Common myeloid progenitor, CD34-positive (primary cell): ENCODE measurements around the gene TMPRSS13.

ENCODE experiments used
- CTCF ChIA-PET: fragments of 350-600 bp; sonication (Branson Sonifier 250); formaldehyde crosslinking; loops from one replicate; lab custom pipeline; 2021; ENCODE audit warnings: antibody characterized with exemption; lab: Charles Lee
- POLR2A ChIA-PET: fragments of 350-600 bp; sonication (Branson Sonifier 250); formaldehyde crosslinking; loops from one replicate; lab custom pipeline; 2021; ENCODE audit warnings: antibody characterized with exemption; lab: Charles Lee
- DNase-seq, 3 donors: peaks; one replicate each; pipeline versions ENCODE4 v3.0.0 to v3.0.0-alpha.2; 2013
- H3K27ac ChIP-seq, 2 experiments: 1 replicate in 1 of 2; 2 replicates in 1 of 2; pipeline ENCODE4 v1.7.0; 2013; ENCODE audit warnings: inconsistent platforms in 2 of 2, low read length in 2 of 2, mild to moderate bottlenecking in 2 of 2, low read depth in 1 of 2, moderate library complexity in 1 of 2; ENCODE audit not compliant: severe bottlenecking in 2 of 2, insufficient read depth in 1 of 2, poor library complexity in 1 of 2
- H3K27me3 ChIP-seq, 5 experiments: replicated peaks in 2 of 5; 1 replicate in 3 of 5; 2 replicates in 2 of 5; pipeline versions ENCODE4 v1.6.1 to v1.7.0; 2013; ENCODE audit warnings: low read length in 4 of 5, mild to moderate bottlenecking in 2 of 5, moderate library complexity in 2 of 5, inconsistent platforms in 1 of 5; ENCODE audit not compliant: insufficient read depth in 5 of 5, control insufficient read depth in 4 of 5
- H3K36me3 ChIP-seq, 4 experiments: 1 replicate in 2 of 4; 2 replicates in 2 of 4; pipeline versions ENCODE4 v1.6.1 to v1.7.0; 2013; ENCODE audit warnings: low read length in 3 of 4, control low read depth in 1 of 4, mild to moderate bottlenecking in 1 of 4; ENCODE audit not compliant: control insufficient read depth in 4 of 4, insufficient read depth in 4 of 4
- H3K4me1 ChIP-seq, 4 experiments: 1 replicate in 3 of 4; 2 replicates in 1 of 4; pipeline versions ENCODE4 v1.6.1 to v1.7.1; 2013; ENCODE audit warnings: low read length in 3 of 4, mild to moderate bottlenecking in 3 of 4, control low read depth in 1 of 4, inconsistent platforms in 1 of 4, moderate library complexity in 1 of 4; ENCODE audit not compliant: control insufficient read depth in 4 of 4, insufficient read depth in 4 of 4; ENCODE audit errors: control extremely low read depth in 1 of 4
- H3K4me3 ChIP-seq, 7 experiments: 1 replicate in 4 of 7; 2 replicates in 3 of 7; pipeline versions ENCODE4 v1.5.1 to v1.7.0; 2013; ENCODE audit warnings: mild to moderate bottlenecking in 7 of 7, low read length in 6 of 7, moderate library complexity in 6 of 7, inconsistent platforms in 2 of 7, low read depth in 2 of 7, control low read depth in 1 of 7; ENCODE audit not compliant: insufficient read depth in 4 of 7, control insufficient read depth in 1 of 7; ENCODE audit errors: extremely low read depth in 1 of 7
- H3K9me3 ChIP-seq, 5 experiments: 1 replicate in 4 of 5; 2 replicates in 1 of 5; pipeline versions ENCODE4 v1.6.1 to v1.7.1; 2013; ENCODE audit warnings: low read length in 4 of 5, mild to moderate bottlenecking in 2 of 5, inconsistent platforms in 1 of 5, low read depth in 1 of 5, moderate library complexity in 1 of 5; ENCODE audit not compliant: control insufficient read depth in 4 of 5, insufficient read depth in 2 of 5; ENCODE audit errors: control extremely low read depth in 1 of 5
- WGBS: methylation state at CpG from one replicate; pipeline ENCODE4 v1.1.5; 2013; ENCODE audit not compliant: insufficient coverage; 5-methylcytosine and 5-hydroxymethylcytosine counted together

Gene TMPRSS13

DNA sequence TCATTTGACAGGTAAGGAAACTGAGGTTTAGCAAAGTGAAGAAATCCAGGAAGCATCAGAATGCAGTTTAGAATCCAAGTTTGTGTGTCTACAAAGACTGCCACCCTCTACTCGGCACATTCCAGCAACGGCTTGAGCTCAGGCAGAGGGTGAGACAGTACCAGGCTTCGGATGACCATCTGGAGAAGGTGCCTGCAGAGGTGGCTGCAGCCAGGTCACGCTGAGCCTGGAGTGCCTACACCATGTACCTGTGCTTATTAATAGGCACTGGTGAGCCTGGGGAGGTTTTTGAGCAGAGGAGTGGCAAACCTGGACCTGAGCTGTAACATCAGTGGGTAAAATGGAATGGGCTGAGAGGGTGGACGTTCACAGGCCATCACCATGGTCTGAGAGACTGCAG is 57.4 kb downstream of the TMPRSS13 start:
- Histone ChIP-seq H3K4me3 (no peak overlapping the region), H3K4me1 (peaks cover 8 to 47% (median 43%) of the 10 kb centered on the region in 4 experiments), H3K27ac (no peak overlapping the region), H3K27me3 (peaks cover 0 to 18% (median 5%) of the 10 kb centered on the region in 5 experiments), H3K9me3 (no peaks in the 10 kb centered on the region), H3K36me3 (no peaks in the 10 kb centered on the region)
- ChIA-PET POLR2A (no interaction called here), CTCF (interaction anchor here (1.3 to 2.5 kb wide), 2 partner anchors 26 to 32 kb away, joined by 3 to 7 read pairs; no protein-coding TSS in a partner anchor)
- no peak for DNase-seq
- 96% methylated on average over 5 of the region's 5 CpGs for WGBS

DNA sequence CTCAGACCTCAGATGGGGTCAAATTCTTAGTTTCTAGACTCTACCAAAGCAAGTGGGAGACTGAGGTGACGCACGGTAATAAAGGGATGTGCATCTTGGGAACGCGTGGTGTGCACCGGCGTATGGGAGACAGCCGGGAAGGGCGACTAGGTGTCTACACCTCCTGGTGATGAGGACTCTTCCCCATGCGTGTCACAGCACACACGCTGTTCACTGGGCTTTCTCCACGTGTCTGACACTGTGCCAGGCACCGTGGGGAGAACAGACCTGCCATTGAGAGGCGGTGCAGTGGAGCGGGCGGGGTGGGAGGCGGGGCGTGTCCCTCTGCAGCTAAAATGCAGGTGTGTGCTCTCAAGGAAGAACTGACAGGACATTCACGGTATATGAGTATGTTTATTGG is 58.0 kb downstream of the TMPRSS13 start:
- Histone ChIP-seq H3K27ac (no peak overlapping the region), H3K4me1 (peaks cover 8 to 42% (median 38%) of the 10 kb centered on the region in 4 experiments), H3K27me3 (peaks cover 0 to 12% (median 3%) of the 10 kb centered on the region in 5 experiments), H3K4me3 (no peak overlapping the region), H3K36me3 (no peaks in the 10 kb centered on the region), H3K9me3 (no peaks in the 10 kb centered on the region)
- ChIA-PET POLR2A (interaction anchor here (0.6 to 1.1 kb wide), 3 partner anchors 47 to 1207 kb away, joined by 3 to 5 read pairs (median 4); partner anchors contain the start of gene FXYD2), CTCF (interaction anchor here (1.3 kb wide), 1 partner anchor 25 kb away, joined by 3 read pairs; no protein-coding TSS in a partner anchor)
- WGBS = 97% methylated on average over 13 of the region's 18 CpGs
- DNase-seq = no peak

DNA sequence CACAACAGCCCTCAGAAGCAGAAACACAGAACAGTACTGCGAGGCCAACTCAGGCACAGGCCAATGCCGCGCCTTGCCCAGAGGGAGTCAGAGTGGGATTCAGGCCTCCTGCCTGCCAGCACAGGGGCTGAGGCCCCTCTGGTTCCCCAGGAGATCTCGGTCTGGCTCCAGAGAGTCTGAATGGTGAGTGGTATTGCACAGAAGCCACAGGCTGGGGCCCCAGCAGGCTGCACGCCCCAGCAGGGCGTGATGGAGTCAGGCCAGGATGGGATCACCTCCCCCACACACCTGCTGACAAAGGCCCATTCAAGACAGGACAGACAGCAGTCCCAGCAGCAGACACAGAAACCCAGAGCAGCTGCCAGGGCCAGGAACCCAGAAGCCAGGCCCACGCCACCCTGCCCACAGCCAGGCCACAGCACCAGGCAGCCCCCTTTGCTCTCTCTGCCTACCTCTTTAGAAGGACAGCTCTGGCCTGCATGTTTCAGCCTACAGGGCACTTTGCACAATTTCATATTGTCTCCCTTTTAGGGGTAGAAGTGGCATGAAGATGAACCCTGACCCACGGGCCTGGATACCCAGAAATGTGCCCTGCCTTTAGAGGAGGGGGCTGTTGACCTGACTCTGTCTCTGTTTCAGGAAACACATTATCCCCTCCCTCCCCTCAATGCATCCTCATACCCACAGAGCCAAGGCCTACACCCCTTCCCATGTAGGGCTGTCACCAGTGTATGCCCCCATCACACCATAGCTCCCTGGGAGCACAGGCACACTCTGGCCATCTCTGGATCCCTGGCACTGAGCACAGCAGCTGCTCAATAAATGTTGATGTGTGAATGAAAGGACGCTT is 58.9 kb downstream of the TMPRSS13 start:
- peaks cover 0 to 4% (median 0%) of the 10 kb centered on the region in 5 experiments for H3K27me3 ChIP-seq
- H3K27ac ChIP-seq = no peak overlapping the region
- no peak overlapping the region for H3K4me3 ChIP-seq
- DNase-seq = no peak
- 89% methylated on average over 7 of the region's 9 CpGs for WGBS
- H3K4me1 ChIP-seq = peaks cover 8 to 34% (median 29%) of the 10 kb centered on the region in 4 experiments
- no peaks in the 10 kb centered on the region for H3K36me3 ChIP-seq
- no peaks in the 10 kb centered on the region for H3K9me3 ChIP-seq
- CTCF ChIA-PET = interaction anchor here (1.3 kb wide), 1 partner anchor 24 kb away, joined by 3 read pairs; no protein-coding TSS in a partner anchor
- POLR2A ChIA-PET = interaction anchor here (0.6 to 1.1 kb wide), 3 partner anchors 46 to 1208 kb away, joined by 3 to 5 read pairs (median 4); partner anchors contain the start of gene FXYD2

DNA sequence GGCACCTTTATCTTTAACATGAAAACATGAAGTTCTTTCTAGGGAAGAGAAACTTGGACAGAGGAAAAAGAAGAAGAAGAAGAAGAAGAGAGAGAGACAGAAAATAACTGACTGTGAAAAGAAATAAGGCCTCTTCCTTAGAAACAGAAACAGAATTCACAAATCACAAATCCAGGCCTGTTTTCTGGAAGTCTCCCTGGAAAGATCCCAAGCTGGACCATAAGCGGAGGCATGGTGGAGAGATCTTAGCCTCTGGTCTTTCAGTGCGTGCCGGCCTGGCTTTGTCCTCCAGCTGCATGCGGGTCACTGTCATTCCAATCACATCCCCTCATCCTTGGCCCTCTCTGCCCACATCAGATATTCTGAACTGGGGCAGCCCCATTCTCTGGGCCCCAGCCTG is 59.6 kb downstream of the TMPRSS13 start:
- ChIA-PET POLR2A (no interaction called here), CTCF (no interaction called here)
- Histone ChIP-seq H3K4me3 (no peak overlapping the region), H3K4me1 (peaks cover 8 to 30% (median 23%) of the 10 kb centered on the region in 4 experiments), H3K27me3 (no peaks in the 10 kb centered on the region), H3K9me3 (no peaks in the 10 kb centered on the region), H3K36me3 (no peaks in the 10 kb centered on the region), H3K27ac (no peak overlapping the region)
- no peak for DNase-seq
- WGBS = 90% methylated on average over 2 of the region's 4 CpGs

DNA sequence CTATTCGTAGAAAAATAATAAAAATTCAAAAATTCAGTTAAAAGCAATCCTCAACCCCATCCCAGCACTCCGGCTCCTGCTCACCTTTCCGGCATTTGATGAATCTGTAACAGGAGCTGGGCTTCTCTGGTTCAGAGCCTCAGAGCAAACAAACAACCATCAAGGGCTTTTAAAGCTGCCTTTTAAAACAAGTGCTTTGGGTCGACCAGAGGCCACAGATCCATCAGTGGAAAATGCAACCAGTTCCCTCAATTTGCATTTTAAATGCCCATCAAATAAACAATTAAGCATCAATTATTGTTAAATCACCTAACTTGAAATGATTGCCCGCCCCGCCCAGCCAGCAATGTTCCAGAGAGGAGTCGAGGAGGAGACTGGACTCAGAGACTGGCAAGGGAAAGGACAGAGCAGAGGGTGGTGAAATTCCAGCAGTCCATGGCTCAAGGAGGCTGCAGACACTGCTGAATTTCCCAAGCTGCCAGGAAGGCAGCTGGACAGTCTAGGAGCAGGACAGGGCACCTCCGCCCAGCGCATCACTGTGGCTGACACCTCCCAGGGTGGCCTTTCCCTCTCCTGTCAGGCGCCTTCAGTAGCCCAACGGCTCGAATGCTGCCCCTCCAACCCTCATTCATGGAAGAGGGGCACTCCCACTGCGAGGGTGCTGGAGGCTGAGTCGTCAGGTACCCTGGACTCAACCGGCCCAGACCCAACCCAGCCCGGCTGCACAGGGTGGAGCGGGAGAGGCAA is 60.2 kb downstream of the TMPRSS13 start:
- H3K9me3 ChIP-seq = no peaks in the 10 kb centered on the region
- no peaks in the 10 kb centered on the region for H3K36me3 ChIP-seq
- CTCF ChIA-PET = no interaction called here
- POLR2A ChIA-PET = no interaction called here
- no peak overlapping the region for H3K27ac ChIP-seq
- H3K4me3 ChIP-seq = no peak overlapping the region
- H3K4me1 ChIP-seq = peaks cover 7 to 24% (median 17%) of the 10 kb centered on the region in 4 experiments
- H3K27me3 ChIP-seq = no peaks in the 10 kb centered on the region
- 94% methylated on average over 14 of the region's 17 CpGs for WGBS
- no peak for DNase-seq

DNA sequence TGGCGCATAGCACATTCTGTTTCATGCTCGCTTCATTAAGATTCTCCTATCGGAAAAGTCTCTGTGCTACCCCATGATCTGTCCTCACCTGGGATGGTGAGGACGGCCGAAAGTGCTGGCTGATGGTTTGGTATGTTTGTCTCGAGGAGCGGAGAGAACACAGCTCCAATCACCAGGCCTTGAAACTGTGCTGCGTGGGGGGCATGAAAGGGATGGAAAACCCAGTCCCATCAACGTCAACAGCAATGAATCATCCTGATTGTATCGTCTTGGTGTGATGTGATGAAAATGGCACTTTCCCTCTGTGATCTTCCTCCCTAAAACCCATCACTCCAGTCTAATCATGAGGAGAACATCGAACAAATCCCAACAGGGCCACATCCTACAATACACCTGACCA is 61.1 kb downstream of the TMPRSS13 start:
- no peaks in the 10 kb centered on the region for H3K9me3 ChIP-seq
- DNase-seq = no peak
- WGBS = 100% methylated on average over 3 of the region's 11 CpGs
- H3K4me3 ChIP-seq = no peak overlapping the region
- POLR2A ChIA-PET = no interaction called here
- no peaks in the 10 kb centered on the region for H3K36me3 ChIP-seq
- peaks cover 1 to 15% (median 8%) of the 10 kb centered on the region in 4 experiments for H3K4me1 ChIP-seq
- CTCF ChIA-PET = interaction anchor here (0.8 to 1.3 kb wide), 3 partner anchors 32 to 186 kb away, joined by 3 to 5 read pairs (median 3); no protein-coding TSS in a partner anchor
- H3K27ac ChIP-seq = no peak overlapping the region
- H3K27me3 ChIP-seq = no peaks in the 10 kb centered on the region
